Measurements from ENCODE around the gene C16orf82. TPM values are rescaled to one million over a fixed set of nuclear protein-coding genes. Genes with fewer than 3 reads are reported as not detected.

The C16orf82 gene
- total RNA-seq, 1 donor from 2014 or later = not detected

DNA sequence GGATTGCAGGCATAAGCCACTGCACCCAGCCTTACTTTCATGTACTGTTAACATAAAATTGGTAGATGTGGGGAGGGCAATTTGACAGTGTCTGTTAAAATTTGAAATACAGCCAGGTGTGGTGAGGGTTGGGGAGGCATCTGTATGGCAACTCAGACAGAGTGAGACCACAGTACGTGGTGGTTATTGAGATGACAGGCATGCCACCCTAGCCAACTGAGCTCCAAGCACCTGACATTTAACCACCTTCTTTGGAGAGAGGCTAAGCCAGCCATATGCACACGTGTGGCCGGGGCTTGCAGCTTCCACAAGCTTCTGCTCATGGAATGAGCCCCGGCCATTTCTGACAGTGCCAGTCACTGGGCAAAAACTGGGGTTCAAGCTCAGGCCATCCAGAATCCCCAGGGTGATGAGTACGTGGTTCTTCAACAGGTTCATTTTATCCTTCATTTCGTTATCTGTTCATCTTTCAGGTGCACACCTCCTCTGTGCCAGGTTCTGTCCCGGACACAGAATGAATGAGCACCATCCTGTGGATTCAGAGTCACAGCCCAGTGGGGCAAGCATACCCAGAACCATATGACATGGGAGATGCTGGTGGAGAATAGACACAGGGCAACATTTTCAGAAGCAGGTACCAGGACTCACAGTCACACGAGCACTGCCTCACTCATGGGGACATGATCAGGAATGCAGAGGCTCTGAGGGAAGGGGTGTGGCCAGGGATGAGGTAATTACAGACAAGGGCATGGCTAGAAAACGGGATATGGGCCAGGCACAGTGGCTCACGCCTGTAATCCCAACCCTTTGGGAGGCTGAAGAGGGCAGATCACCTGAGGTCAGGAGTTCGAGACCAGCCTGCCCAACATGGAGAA lies 36.2 kb downstream of the C16orf82 start:
- no peak overlapping the region for H3K27ac Mint-ChIP-seq
- DNase-seq (ENCODE audit: low spot score, unreplicated experiment) = no peak
- H3K4me3 Mint-ChIP-seq (ENCODE audit: low read depth) = no peak overlapping the region
- no peaks in the 10 kb centered on the region for H3K36me3 Mint-ChIP-seq (ENCODE audit: insufficient read depth)
- TF ChIP-seq, protein P1, sequence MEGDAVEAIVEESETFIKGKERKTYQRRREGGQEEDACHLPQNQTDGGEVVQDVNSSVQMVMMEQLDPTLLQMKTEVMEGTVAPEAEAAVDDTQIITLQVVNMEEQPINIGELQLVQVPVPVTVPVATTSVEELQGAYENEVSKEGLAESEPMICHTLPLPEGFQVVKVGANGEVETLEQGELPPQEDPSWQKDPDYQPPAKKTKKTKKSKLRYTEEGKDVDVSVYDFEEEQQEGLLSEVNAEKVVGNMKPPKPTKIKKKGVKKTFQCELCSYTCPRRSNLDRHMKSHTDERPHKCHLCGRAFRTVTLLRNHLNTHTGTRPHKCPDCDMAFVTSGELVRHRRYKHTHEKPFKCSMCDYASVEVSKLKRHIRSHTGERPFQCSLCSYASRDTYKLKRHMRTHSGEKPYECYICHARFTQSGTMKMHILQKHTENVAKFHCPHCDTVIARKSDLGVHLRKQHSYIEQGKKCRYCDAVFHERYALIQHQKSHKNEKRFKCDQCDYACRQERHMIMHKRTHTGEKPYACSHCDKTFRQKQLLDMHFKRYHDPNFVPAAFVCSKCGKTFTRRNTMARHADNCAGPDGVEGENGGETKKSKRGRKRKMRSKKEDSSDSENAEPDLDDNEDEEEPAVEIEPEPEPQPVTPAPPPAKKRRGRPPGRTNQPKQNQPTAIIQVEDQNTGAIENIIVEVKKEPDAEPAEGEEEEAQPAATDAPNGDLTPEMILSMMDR (IDR thresholded peaks at IDR 0.05; ENCODE audit: unreplicated experiment) = no peak
- no peaks in the 10 kb centered on the region for H3K9me3 Mint-ChIP-seq (ENCODE audit: low read depth)
- H3K27me3 Mint-ChIP-seq = peaks cover 4% of the 10 kb centered on the region
- no peaks in the 10 kb centered on the region for H3K4me1 Mint-ChIP-seq (ENCODE audit: low read depth)

DNA sequence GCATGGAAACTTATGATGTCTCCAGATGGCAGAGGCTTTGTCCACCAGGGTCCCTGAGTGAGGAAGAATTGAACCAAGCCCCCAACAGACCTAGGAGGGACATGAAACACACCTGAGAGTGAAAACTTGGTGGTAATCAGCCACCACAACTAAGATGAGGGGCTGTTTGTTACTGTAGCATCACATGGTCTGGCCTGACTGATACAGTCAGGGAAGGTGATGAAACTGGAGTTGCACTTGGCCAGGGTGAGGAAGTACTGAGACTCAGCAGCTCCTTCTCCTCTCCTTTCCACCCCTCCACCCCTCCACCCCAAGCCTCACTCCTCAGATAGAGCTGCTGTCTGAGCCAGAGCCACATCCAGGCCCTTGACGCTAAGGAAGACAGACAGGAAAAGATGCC lies 37.2 kb downstream of the C16orf82 start:
- peaks cover 5% of the 10 kb centered on the region for H3K27me3 Mint-ChIP-seq
- H3K4me1 Mint-ChIP-seq (ENCODE audit: low read depth) = no peaks in the 10 kb centered on the region
- H3K36me3 Mint-ChIP-seq (ENCODE audit: insufficient read depth) = no peaks in the 10 kb centered on the region
- H3K9me3 Mint-ChIP-seq (ENCODE audit: low read depth) = no peaks in the 10 kb centered on the region
- no peak for DNase-seq (ENCODE audit: low spot score, unreplicated experiment)
- H3K4me3 Mint-ChIP-seq (ENCODE audit: low read depth) = no peak overlapping the region
- TF ChIP-seq, protein P1 (IDR thresholded peaks at IDR 0.05; ENCODE audit: unreplicated experiment) = no peak
- H3K27ac Mint-ChIP-seq = no peak overlapping the region

DNA sequence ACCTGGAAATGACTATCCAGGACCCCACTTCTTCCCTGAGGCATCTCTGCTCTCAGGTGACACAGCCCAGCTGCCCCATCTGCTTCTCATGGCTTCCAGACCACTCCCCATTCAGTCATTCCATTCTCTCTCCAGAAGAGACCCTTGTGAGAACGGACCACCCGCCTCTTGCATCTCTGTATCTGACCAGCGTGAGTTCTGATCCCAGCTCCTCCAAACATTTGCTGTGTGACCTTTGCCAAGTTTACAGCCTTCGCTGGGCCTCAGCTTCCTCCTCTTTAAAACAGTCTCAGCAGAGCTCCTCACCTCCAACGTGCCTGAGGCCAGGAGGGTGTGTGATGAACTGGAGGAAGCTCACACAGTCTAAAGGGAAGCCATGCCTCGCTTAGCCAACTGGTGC lies 39.6 kb downstream of the C16orf82 start:
- no peak overlapping the region for H3K4me3 Mint-ChIP-seq (ENCODE audit: low read depth)
- DNase-seq (ENCODE audit: low spot score, unreplicated experiment) = no peak
- TF ChIP-seq, protein P1 (IDR thresholded peaks at IDR 0.05; ENCODE audit: unreplicated experiment) = no peak
- no peak overlapping the region for H3K27ac Mint-ChIP-seq
- no peaks in the 10 kb centered on the region for H3K9me3 Mint-ChIP-seq (ENCODE audit: low read depth)
- H3K36me3 Mint-ChIP-seq (ENCODE audit: insufficient read depth) = no peaks in the 10 kb centered on the region
- H3K27me3 Mint-ChIP-seq = peaks cover 10% of the 10 kb centered on the region
- H3K4me1 Mint-ChIP-seq (ENCODE audit: low read depth) = peaks cover 2% of the 10 kb centered on the region

DNA sequence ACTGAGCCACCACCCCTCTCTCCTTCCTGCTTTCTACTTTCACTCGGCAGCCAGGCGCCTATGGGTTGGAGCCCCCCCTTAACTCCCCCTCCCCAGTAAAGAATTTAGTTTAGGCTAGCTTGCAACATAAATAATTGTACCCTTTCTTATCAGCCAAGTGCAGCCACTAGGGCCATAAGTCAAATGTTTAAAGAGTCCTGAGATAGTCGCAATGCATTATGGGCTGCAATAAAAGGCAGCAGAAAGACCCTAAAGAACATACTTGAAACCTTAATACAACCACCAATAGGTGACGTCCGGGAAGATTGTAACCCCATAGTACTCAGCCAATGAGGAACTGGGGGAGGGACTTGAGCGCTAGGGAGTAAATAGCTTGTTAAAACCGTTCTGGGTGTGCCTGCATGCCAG lies 40.5 kb downstream of the C16orf82 start:
- no peak for DNase-seq (ENCODE audit: low spot score, unreplicated experiment)
- H3K4me3 Mint-ChIP-seq (ENCODE audit: low read depth) = no peak overlapping the region
- TF ChIP-seq, protein P1 (IDR thresholded peaks at IDR 0.05; ENCODE audit: unreplicated experiment) = no peak

DNA sequence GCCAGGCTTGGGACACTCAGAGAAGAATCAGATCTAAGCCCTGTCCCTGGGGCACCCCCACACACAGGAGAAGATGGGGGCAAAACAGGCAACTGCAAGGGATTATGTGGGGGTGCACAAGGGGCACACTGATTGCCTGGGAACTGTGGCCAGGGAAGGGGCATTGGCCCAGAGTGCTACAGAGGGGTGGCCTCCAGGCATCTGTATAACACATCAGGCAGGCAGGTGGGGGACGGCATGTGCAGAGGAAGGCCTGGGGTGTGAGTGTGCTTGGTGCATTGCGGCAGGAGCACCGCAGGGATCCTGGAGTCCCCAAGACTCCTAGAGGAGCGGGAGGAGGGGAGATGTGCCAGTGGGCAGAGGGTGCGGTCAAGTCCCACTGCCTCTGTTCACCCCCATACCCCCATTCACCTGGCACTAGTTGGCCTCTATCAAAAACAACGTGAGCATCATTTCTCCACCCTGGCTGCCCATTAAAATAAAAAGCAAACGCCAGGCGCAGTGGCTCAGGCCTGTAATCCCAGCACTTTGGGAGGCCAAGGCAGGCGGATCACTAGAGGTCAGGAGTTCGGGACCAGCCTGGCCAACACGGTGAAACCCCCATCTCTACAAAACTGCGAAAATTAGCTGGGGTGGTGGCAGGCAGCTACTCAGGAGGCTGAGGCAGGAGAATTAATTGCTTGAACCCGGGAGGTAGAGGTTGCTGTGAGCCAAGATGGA lies 41.5 kb downstream of the C16orf82 start:
- peaks cover 2% of the 10 kb centered on the region for H3K4me1 Mint-ChIP-seq (ENCODE audit: low read depth)
- DNase-seq (ENCODE audit: low spot score, unreplicated experiment) = no peak
- H3K27me3 Mint-ChIP-seq = peaks cover 25% of the 10 kb centered on the region
- no peak overlapping the region for H3K4me3 Mint-ChIP-seq (ENCODE audit: low read depth)
- no peak overlapping the region for H3K27ac Mint-ChIP-seq
- TF ChIP-seq, protein P1 (IDR thresholded peaks at IDR 0.05; ENCODE audit: unreplicated experiment) = no peak
- no peaks in the 10 kb centered on the region for H3K9me3 Mint-ChIP-seq (ENCODE audit: low read depth)
- H3K36me3 Mint-ChIP-seq (ENCODE audit: insufficient read depth) = no peaks in the 10 kb centered on the region

More for the DNA sequence above, 40.5 kb downstream of the C16orf82 start:
- H3K27ac Mint-ChIP-seq = no peak overlapping the region
- peaks cover 2% of the 10 kb centered on the region for H3K4me1 Mint-ChIP-seq (ENCODE audit: low read depth)
- no peaks in the 10 kb centered on the region for H3K36me3 Mint-ChIP-seq (ENCODE audit: insufficient read depth)
- H3K9me3 Mint-ChIP-seq (ENCODE audit: low read depth) = no peaks in the 10 kb centered on the region
- peaks cover 19% of the 10 kb centered on the region for H3K27me3 Mint-ChIP-seq
